ENCODE measurements around the gene SEC31A.
"Not testable (repeated sequence)": the region's sequence is repeated elsewhere in the genome, so short reads cannot be mapped to it uniquely, and the experiment has no call there.

SEC31A gene

GRCh38 chr4:82823062-82823461 lies 67.9 kb downstream of the SEC31A start:
- Histone ChIP-seq H3K27ac (ENCODE audit: low read length) (no peak overlapping the region), H3K9me3 (ENCODE audit: control insufficient read depth in 1 of 2, low read length in 2 of 2) (no peaks in the 10 kb centered on the region), H3K4me3 (ENCODE audit: low read depth in 1 of 2, low read length in 2 of 2) (no peak overlapping the region), H3K4me1 (ENCODE audit: control insufficient read depth in 1 of 2, insufficient read depth in 2 of 2, low read length in 2 of 2) (no peaks in the 10 kb centered on the region), H3K27me3 (ENCODE audit: low read depth, low read length) (no peaks in the 10 kb centered on the region), H3K36me3 (ENCODE audit: control insufficient read depth in 1 of 2, insufficient read depth in 2 of 2, low read length in 2 of 2) (peaks cover 66 to 82% of the 10 kb centered on the region in 2 donors)

DNA sequence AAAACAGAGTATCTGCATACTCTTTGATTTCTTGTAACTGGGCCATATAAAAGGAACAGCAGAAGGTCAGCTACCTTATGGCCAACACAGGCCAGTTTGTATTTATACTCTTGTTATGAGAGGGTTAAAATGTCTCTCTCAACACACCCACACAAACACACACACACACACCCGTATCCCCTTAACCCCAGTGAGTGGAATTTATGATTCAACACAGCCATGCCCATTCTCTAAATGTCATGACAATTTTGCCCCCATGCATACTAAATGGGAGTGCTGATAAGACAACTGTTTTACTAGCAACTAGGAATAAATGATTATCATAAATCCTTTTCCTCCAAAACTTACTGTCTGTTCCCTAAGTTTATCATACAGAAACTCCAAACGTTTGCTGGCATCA lies 70.3 kb downstream of the SEC31A start:
- Histone ChIP-seq H3K9me3 (ENCODE audit: control insufficient read depth in 1 of 2, low read length in 2 of 2) (no peaks in the 10 kb centered on the region), H3K27ac (ENCODE audit: low read length) (no peak overlapping the region), H3K4me1 (ENCODE audit: control insufficient read depth in 1 of 2, insufficient read depth in 2 of 2, low read length in 2 of 2) (no peaks in the 10 kb centered on the region), H3K27me3 (ENCODE audit: low read depth, low read length) (no peaks in the 10 kb centered on the region), H3K36me3 (ENCODE audit: control insufficient read depth in 1 of 2, insufficient read depth in 2 of 2, low read length in 2 of 2) (peaks cover 53 to 69% of the 10 kb centered on the region in 2 donors), H3K4me3 (ENCODE audit: low read depth in 1 of 2, low read length in 2 of 2) (no peak overlapping the region)

- no peak overlapping the region for H3K4me3 ChIP-seq (ENCODE audit: low read depth in 1 of 2, low read length in 2 of 2)
- no peaks in the 10 kb centered on the region for H3K4me1 ChIP-seq (ENCODE audit: control insufficient read depth in 1 of 2, insufficient read depth in 2 of 2, low read length in 2 of 2)
- no peaks in the 10 kb centered on the region for H3K9me3 ChIP-seq (ENCODE audit: control insufficient read depth in 1 of 2, low read length in 2 of 2)
- no peak overlapping the region for H3K27ac ChIP-seq (ENCODE audit: low read length)
- peaks cover 40 to 53% of the 10 kb centered on the region in 2 donors for H3K36me3 ChIP-seq (ENCODE audit: control insufficient read depth in 1 of 2, insufficient read depth in 2 of 2, low read length in 2 of 2)
- H3K27me3 ChIP-seq (ENCODE audit: low read depth, low read length), result no peaks in the 10 kb centered on the region
Observed at GRCh38 chr4:82818664-82819662, 72.0 kb downstream of the SEC31A start.

GRCh38 chr4:82816874-82817273 lies 74.1 kb downstream of the SEC31A start:
- H3K36me3 ChIP-seq (ENCODE audit: control insufficient read depth in 1 of 2, insufficient read depth in 2 of 2, low read length in 2 of 2), result peaks cover 25 to 34% of the 10 kb centered on the region in 2 donors
- H3K4me3 ChIP-seq (ENCODE audit: low read depth in 1 of 2, low read length in 2 of 2), result not testable (repeated sequence)

DNA sequence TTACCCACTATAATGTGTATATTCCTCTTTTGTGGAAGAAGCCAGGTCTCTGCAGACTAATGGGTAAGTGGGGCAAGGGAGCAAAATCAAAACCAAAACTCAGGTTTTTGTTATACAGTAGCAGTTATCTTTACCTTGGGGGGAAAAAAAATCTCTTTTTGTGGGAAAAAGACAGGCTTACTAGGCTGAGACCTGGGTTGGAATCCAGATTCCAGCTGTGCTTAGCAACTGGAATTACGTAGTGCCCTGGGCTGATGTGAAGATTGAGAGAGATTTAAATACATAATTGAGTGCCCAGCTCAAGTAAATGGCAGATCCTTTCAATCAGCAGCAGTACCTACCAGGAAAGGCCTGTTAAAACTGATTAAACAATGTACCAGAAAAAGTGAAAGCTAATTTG lies 76.9 kb downstream of the SEC31A start:
- no peak overlapping the region for H3K4me3 ChIP-seq (ENCODE audit: low read depth in 1 of 2, low read length in 2 of 2)
- H3K36me3 ChIP-seq (ENCODE audit: control insufficient read depth in 1 of 2, insufficient read depth in 2 of 2, low read length in 2 of 2), result peaks cover 5 to 15% of the 10 kb centered on the region in 2 donors
- peaks cover 0 to 5% of the 10 kb centered on the region in 2 donors for H3K4me1 ChIP-seq (ENCODE audit: control insufficient read depth in 1 of 2, insufficient read depth in 2 of 2, low read length in 2 of 2)
- H3K27ac ChIP-seq (ENCODE audit: low read length), result no peak overlapping the region
- H3K27me3 ChIP-seq (ENCODE audit: low read depth, low read length), result no peaks in the 10 kb centered on the region
- no peaks in the 10 kb centered on the region for H3K9me3 ChIP-seq (ENCODE audit: control insufficient read depth in 1 of 2, low read length in 2 of 2)

More at GRCh38 chr4:82816874-82817273, 74.1 kb downstream of the SEC31A start:
- not testable (repeated sequence) for H3K9me3 ChIP-seq (ENCODE audit: control insufficient read depth in 1 of 2, low read length in 2 of 2); H3K27ac ChIP-seq (ENCODE audit: low read length); H3K27me3 ChIP-seq (ENCODE audit: low read depth, low read length); H3K4me1 ChIP-seq (ENCODE audit: control insufficient read depth in 1 of 2, insufficient read depth in 2 of 2, low read length in 2 of 2)

- Histone ChIP-seq H3K36me3 (ENCODE audit: control insufficient read depth in 1 of 2, insufficient read depth in 2 of 2, low read length in 2 of 2) (no peaks in the 10 kb centered on the region), H3K9me3 (ENCODE audit: control insufficient read depth in 1 of 2, low read length in 2 of 2) (no peaks in the 10 kb centered on the region), H3K4me3 (ENCODE audit: low read depth in 1 of 2, low read length in 2 of 2) (no peak overlapping the region), H3K27me3 (ENCODE audit: low read depth, low read length) (no peaks in the 10 kb centered on the region), H3K4me1 (ENCODE audit: control insufficient read depth in 1 of 2, insufficient read depth in 2 of 2, low read length in 2 of 2) (peaks cover 0 to 5% of the 10 kb centered on the region in 2 donors), H3K27ac (ENCODE audit: low read length) (no peak overlapping the region)
Observed at GRCh38 chr4:82811838-82812341, 79.1 kb downstream of the SEC31A start.

DNA sequence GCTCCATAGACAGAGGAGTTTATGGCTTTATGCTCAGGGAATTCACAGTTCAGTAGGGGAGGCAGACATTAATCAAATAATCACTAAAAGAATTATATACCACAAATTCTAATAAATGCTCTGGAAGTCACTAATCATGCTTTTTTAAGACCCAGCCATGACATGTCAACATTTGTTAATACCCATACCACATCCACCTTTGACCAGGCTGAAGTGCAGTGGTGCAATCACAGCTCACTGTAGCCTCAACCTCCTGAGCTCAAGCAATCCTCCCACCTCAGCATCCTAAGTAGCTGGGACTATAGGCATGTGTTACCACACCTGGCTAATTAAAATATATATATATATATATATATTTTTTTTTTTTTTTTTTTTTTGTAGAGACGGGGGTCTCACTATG lies 79.6 kb downstream of the SEC31A start:
- Histone ChIP-seq H3K27ac (ENCODE audit: low read length) (no peak overlapping the region), H3K9me3 (ENCODE audit: control insufficient read depth in 1 of 2, low read length in 2 of 2) (no peaks in the 10 kb centered on the region), H3K4me3 (ENCODE audit: low read depth in 1 of 2, low read length in 2 of 2) (no peak overlapping the region), H3K4me1 (ENCODE audit: control insufficient read depth in 1 of 2, insufficient read depth in 2 of 2, low read length in 2 of 2) (peaks cover 0 to 5% of the 10 kb centered on the region in 2 donors), H3K36me3 (ENCODE audit: control insufficient read depth in 1 of 2, insufficient read depth in 2 of 2, low read length in 2 of 2) (no peaks in the 10 kb centered on the region), H3K27me3 (ENCODE audit: low read depth, low read length) (no peaks in the 10 kb centered on the region)

GRCh38 chr4:82810176-82810575 lies 80.8 kb downstream of the SEC31A start:
- Histone ChIP-seq H3K27me3 (ENCODE audit: low read depth, low read length) (no peaks in the 10 kb centered on the region), H3K4me3 (ENCODE audit: low read depth in 1 of 2, low read length in 2 of 2) (no peak overlapping the region), H3K9me3 (ENCODE audit: control insufficient read depth in 1 of 2, low read length in 2 of 2) (no peaks in the 10 kb centered on the region), H3K27ac (ENCODE audit: low read length) (no peak overlapping the region), H3K36me3 (ENCODE audit: control insufficient read depth in 1 of 2, insufficient read depth in 2 of 2, low read length in 2 of 2) (no peaks in the 10 kb centered on the region), H3K4me1 (ENCODE audit: control insufficient read depth in 1 of 2, insufficient read depth in 2 of 2, low read length in 2 of 2) (peaks cover 0 to 5% of the 10 kb centered on the region in 2 donors)

GRCh38 chr4:82809619-82810018 lies 81.3 kb downstream of the SEC31A start:
- Histone ChIP-seq H3K4me3 (ENCODE audit: low read depth in 1 of 2, low read length in 2 of 2) (no peak overlapping the region), H3K36me3 (ENCODE audit: control insufficient read depth in 1 of 2, insufficient read depth in 2 of 2, low read length in 2 of 2) (no peaks in the 10 kb centered on the region), H3K4me1 (ENCODE audit: control insufficient read depth in 1 of 2, insufficient read depth in 2 of 2, low read length in 2 of 2) (peaks cover 0 to 5% of the 10 kb centered on the region in 2 donors), H3K27me3 (ENCODE audit: low read depth, low read length) (no peaks in the 10 kb centered on the region), H3K27ac (ENCODE audit: low read length) (no peak overlapping the region), H3K9me3 (ENCODE audit: control insufficient read depth in 1 of 2, low read length in 2 of 2) (no peaks in the 10 kb centered on the region)

- H3K9me3 ChIP-seq (ENCODE audit: control insufficient read depth in 1 of 2, low read length in 2 of 2), result no peaks in the 10 kb centered on the region
- no peaks in the 10 kb centered on the region for H3K36me3 ChIP-seq (ENCODE audit: control insufficient read depth in 1 of 2, insufficient read depth in 2 of 2, low read length in 2 of 2)
- no peak overlapping the region for H3K4me3 ChIP-seq (ENCODE audit: low read depth in 1 of 2, low read length in 2 of 2)
- no peaks in the 10 kb centered on the region for H3K4me1 ChIP-seq (ENCODE audit: control insufficient read depth in 1 of 2, insufficient read depth in 2 of 2, low read length in 2 of 2)
- no peaks in the 10 kb centered on the region for H3K27me3 ChIP-seq (ENCODE audit: low read depth, low read length)
- H3K27ac ChIP-seq (ENCODE audit: low read length), result no peak overlapping the region
Observed at GRCh38 chr4:82803746-82804145, 87.2 kb downstream of the SEC31A start.

- no peaks in the 10 kb centered on the region for H3K4me1 ChIP-seq (ENCODE audit: control insufficient read depth in 1 of 2, insufficient read depth in 2 of 2, low read length in 2 of 2)
- H3K9me3 ChIP-seq (ENCODE audit: control insufficient read depth in 1 of 2, low read length in 2 of 2), result no peaks in the 10 kb centered on the region
- no peaks in the 10 kb centered on the region for H3K36me3 ChIP-seq (ENCODE audit: control insufficient read depth in 1 of 2, insufficient read depth in 2 of 2, low read length in 2 of 2)
- H3K27ac ChIP-seq (ENCODE audit: low read length), result no peak overlapping the region
- no peak overlapping the region for H3K4me3 ChIP-seq (ENCODE audit: low read depth in 1 of 2, low read length in 2 of 2)
- H3K27me3 ChIP-seq (ENCODE audit: low read depth, low read length), result no peaks in the 10 kb centered on the region
Observed at GRCh38 chr4:82802911-82803310, 88.0 kb downstream of the SEC31A start.
